Upper lobe of left lung (tissue), 6 donors: ENCODE results near the gene NME4. TPM values are rescaled to one million over a fixed set of nuclear protein-coding genes. Genes with fewer than 3 reads are reported as not detected.

Experiments
- ATAC-seq, 2 donors: fragments of 200-7000 bp; cut with Tn5 transposase; one replicate each; pipeline ENCODE4 v1.9.1; 2022; ENCODE audit warnings: mild to moderate bottlenecking in 2 of 2, moderate library complexity in 2 of 2; ENCODE audit not compliant: low FRiP score in 2 of 2
- DNase-seq, 2 donors: peaks; one replicate each; pipeline ENCODE4 v3.0.0-alpha.2; 2019 to 2020
- H3K27ac ChIP-seq, 4 donors: fragments of 200-600 bp; sonication (generic); one replicate each; pipeline ENCODE4 v1.5.1; 2016 to 2019
- H3K27me3 ChIP-seq, 4 donors: fragments of 200-600 bp; sonication (generic); one replicate each; pipeline ENCODE4 v1.5.1; 2017 to 2019
- H3K36me3 ChIP-seq, 4 donors: fragments of 200-600 bp; sonication (generic); one replicate each; pipeline ENCODE4 v1.5.1; 2016 to 2019
- H3K4me1 ChIP-seq, 4 donors: fragments of 200-600 bp; sonication (generic); one replicate each; pipeline ENCODE4 v1.5.1; 2018 to 2019
- H3K4me3 ChIP-seq, 4 donors: fragments of 200-600 bp; sonication (generic); one replicate each; pipeline ENCODE4 v1.5.1; 2017 to 2019; ENCODE audit warnings: mild to moderate bottlenecking in 2 of 4, moderate library complexity in 1 of 4
- H3K9me3 ChIP-seq, 4 donors: fragments of 200-600 bp; sonication (generic); one replicate each; pipeline ENCODE4 v1.5.1; 2018 to 2019
- CTCF ChIP-seq, 6 experiments: fragments of 450-650 bp in 4 of 6; fragments of 200-600 bp in 2 of 6; sonication (generic) in 2 of 6; IDR thresholded peaks; one replicate each; pipeline ENCODE4 v1.5.1; 2016 to 2019; ENCODE audit warnings: antibody characterized with exemption in 6 of 6
- EP300 ChIP-seq, 4 donors: sonication (generic); formaldehyde crosslinking; IDR thresholded peaks; one replicate each; pipeline ENCODE4 v1.5.1; 2017; ENCODE audit warnings: antibody characterized with exemption in 4 of 4, control low read depth in 2 of 4
- POLR2A ChIP-seq, 4 donors: fragments of 450-650 bp; IDR thresholded peaks; one replicate each; pipeline ENCODE4 v1.5.1; 2016 to 2017; ENCODE audit warnings: antibody characterized with exemption in 4 of 4, mild to moderate bottlenecking in 2 of 4
- POLR2AphosphoS5 ChIP-seq, 2 donors: sonication (generic); formaldehyde crosslinking; IDR thresholded peaks; one replicate each; pipeline ENCODE4 v1.5.1; 2017; ENCODE audit warnings: antibody characterized with exemption in 2 of 2
- WGBS, 2 donors: methylation state at CpG; one replicate each; pipeline ENCODE4 v1.1.5; 2017 to 2018; 5-methylcytosine and 5-hydroxymethylcytosine counted together
- total RNA-seq, 6 donors: library from RNA; depleted of rRNA in 4 of 6; stranded (reverse); fragments of >200 nt in 4 of 6; gene quantifications; one replicate each; pipeline versions ENCODE4 v1.1.0 to v1.2.1, GENCODE V29; 2016 to 2021
- donor health status: DM: no; HTN: no; CAD: no; lungs with moderate emphysema.
- donor health status: DM: no; HTN: yes; CAD: no; lungs with severe emphysema.

Gene NME4
- total RNA-seq, 6 donors from 2014 or later: 22.1 to 57.6 (median 41.8) TPM

- H3K4me1 ChIP-seq: peaks cover 7 to 29% (median 14%) of the 10 kb centered on the region in 4 donors
- H3K36me3 ChIP-seq: peaks cover 0 to 6% (median 0%) of the 10 kb centered on the region in 4 donors
- DNase-seq (peak in 1 of 2 donors; percentile 78), ATAC-seq (no peak)
- WGBS, 2 donors: 72 to 78% methylated on average over 6 to 10 of the region's 10 CpGs
- no peaks in the 10 kb centered on the region for H3K9me3 ChIP-seq
- no peak overlapping the region for H3K27ac ChIP-seq
- H3K27me3 ChIP-seq: no peaks in the 10 kb centered on the region
- H3K4me3 ChIP-seq: no peak overlapping the region
- TF ChIP-seq POLR2AphosphoS5 (IDR thresholded peaks at IDR 0.05) (no peak), EP300 (IDR thresholded peaks at IDR 0.05) (no peak), CTCF (IDR thresholded peaks at IDR 0.05) (no peak), POLR2A (IDR thresholded peaks at IDR 0.05) (no peak)
Measured at GRCh38 chr16:354971-355461, 42.0 kb upstream of the NME4 start.

- peak in 1 of 2 donors; percentile 47 for DNase-seq
Measured at GRCh38 chr16:356741-357140, 40.3 kb upstream of the NME4 start.

GRCh38 chr16:359067-359763 is 37.8 kb upstream of the NME4 start:
- H3K36me3 ChIP-seq: no peaks in the 10 kb centered on the region
- H3K9me3 ChIP-seq: no peaks in the 10 kb centered on the region
- 77 to 80% methylated on average over 11 to 19 of the region's 19 CpGs for WGBS, 2 donors
- H3K27me3 ChIP-seq: no peaks in the 10 kb centered on the region
- no peak for TF ChIP-seq POLR2A (IDR thresholded peaks at IDR 0.05)
- no peak for TF ChIP-seq EP300 (IDR thresholded peaks at IDR 0.05)
- TF ChIP-seq POLR2AphosphoS5 (IDR thresholded peaks at IDR 0.05): no peak
- TF ChIP-seq CTCF (IDR thresholded peaks at IDR 0.05): no peak
- DNase-seq (peak in 1 of 2 donors; percentile 75), ATAC-seq (no peak)
- peaks cover 0 to 6% (median 2%) of the 10 kb centered on the region in 4 donors for H3K4me1 ChIP-seq
- H3K4me3 ChIP-seq: no peak overlapping the region
- no peak overlapping the region for H3K27ac ChIP-seq

More at GRCh38 chr16:356741-357140, 40.3 kb upstream of the NME4 start:
- TF ChIP-seq POLR2A (IDR thresholded peaks at IDR 0.05): no peak
- no peak for TF ChIP-seq POLR2AphosphoS5 (IDR thresholded peaks at IDR 0.05)
- TF ChIP-seq CTCF (IDR thresholded peaks at IDR 0.05): no peak
- no peak for TF ChIP-seq EP300 (IDR thresholded peaks at IDR 0.05)
- Histone ChIP-seq H3K36me3 (no peaks in the 10 kb centered on the region), H3K4me1 (peaks cover under 1 to 13% (median 7%) of the 10 kb centered on the region in 4 donors), H3K27me3 (no peaks in the 10 kb centered on the region), H3K27ac (no peak overlapping the region), H3K9me3 (no peaks in the 10 kb centered on the region), H3K4me3 (no peak overlapping the region)
- 76 to 89% methylated on average over 8 to 9 of the region's 12 CpGs for WGBS, 2 donors
- no peak for ATAC-seq

- Histone ChIP-seq H3K9me3 (no peaks in the 10 kb centered on the region), H3K4me3 (no peak overlapping the region), H3K4me1 (peaks cover 0 to 6% (median 2%) of the 10 kb centered on the region in 4 donors), H3K27me3 (no peaks in the 10 kb centered on the region), H3K27ac (no peak overlapping the region), H3K36me3 (no peaks in the 10 kb centered on the region)
- TF ChIP-seq POLR2AphosphoS5 (IDR thresholded peaks at IDR 0.05) (no peak), POLR2A (IDR thresholded peaks at IDR 0.05) (no peak), EP300 (IDR thresholded peaks at IDR 0.05) (no peak), CTCF (IDR thresholded peaks at IDR 0.05) (no peak)
- ATAC-seq: no peak
- DNase-seq: peak in 1 of 2 donors; percentile 83
- WGBS, 2 donors: 90 to 92% methylated on average over 34 to 47 of the region's 47 CpGs
Measured at GRCh38 chr16:359871-360697, 36.9 kb upstream of the NME4 start.
